ENCODE results near the gene SDCBP2.

SDCBP2 gene

DNA sequence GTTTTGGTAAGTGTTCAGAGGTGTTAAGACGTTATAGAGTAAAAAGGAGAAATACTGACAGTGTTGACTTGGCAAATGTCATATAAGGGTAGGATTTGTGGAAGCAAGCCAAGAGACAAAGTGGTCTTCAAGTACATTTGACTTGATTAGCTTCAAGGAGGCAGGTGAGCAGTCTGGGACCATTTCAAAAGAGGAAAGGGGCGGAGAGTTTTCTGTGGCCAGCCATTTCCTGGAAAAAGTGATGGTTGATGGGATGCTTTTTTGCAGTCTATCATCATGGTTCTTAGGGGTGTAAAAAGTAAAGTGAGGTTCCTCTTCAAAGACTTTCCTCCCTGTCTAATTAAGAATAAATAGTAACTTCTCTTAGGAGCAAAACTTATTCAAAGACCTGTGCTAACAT is 35.2 kb upstream of the SDCBP2 start:
- Histone ChIP-seq H3K36me3 (ENCODE audit: insufficient read depth) (no peaks in the 10 kb centered on the region), H3K27ac (no peak overlapping the region)
- TF ChIP-seq, protein P1, sequence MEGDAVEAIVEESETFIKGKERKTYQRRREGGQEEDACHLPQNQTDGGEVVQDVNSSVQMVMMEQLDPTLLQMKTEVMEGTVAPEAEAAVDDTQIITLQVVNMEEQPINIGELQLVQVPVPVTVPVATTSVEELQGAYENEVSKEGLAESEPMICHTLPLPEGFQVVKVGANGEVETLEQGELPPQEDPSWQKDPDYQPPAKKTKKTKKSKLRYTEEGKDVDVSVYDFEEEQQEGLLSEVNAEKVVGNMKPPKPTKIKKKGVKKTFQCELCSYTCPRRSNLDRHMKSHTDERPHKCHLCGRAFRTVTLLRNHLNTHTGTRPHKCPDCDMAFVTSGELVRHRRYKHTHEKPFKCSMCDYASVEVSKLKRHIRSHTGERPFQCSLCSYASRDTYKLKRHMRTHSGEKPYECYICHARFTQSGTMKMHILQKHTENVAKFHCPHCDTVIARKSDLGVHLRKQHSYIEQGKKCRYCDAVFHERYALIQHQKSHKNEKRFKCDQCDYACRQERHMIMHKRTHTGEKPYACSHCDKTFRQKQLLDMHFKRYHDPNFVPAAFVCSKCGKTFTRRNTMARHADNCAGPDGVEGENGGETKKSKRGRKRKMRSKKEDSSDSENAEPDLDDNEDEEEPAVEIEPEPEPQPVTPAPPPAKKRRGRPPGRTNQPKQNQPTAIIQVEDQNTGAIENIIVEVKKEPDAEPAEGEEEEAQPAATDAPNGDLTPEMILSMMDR (conservative IDR thresholded peaks at IDR 0.05; ENCODE audit: low read depth, low read length): no peak

DNA sequence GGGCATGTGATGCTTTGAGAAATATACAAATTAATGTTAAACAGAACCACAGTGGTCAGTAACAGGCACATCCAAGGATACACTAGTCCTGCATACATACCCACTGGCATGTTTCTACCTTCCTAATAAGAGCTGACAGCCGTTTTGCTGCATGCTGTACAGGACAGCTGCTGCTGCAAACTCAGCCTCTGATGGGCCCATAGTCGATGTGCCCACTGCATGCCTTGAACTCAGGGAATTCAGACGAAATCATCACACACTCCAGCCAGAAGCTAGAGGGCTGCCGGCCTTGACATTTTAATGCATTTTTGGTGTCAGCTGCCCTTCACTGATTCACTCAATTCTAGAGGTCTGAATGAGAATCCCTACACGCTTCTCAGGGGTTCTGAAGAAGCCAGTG is 34.6 kb upstream of the SDCBP2 start:
- TF ChIP-seq, protein P1 (conservative IDR thresholded peaks at IDR 0.05; ENCODE audit: low read depth, low read length): no peak

More for the DNA sequence above, 35.2 kb upstream of the SDCBP2 start:
- H3K9ac ChIP-seq: no peak overlapping the region
- H3K27me3 ChIP-seq (ENCODE audit: insufficient read depth, low read depth): no peaks in the 10 kb centered on the region
- no peak overlapping the region for H2AFZ ChIP-seq (ENCODE audit: low read depth)
- no peak overlapping the region for H3K4me2 ChIP-seq
- H4K20me1 ChIP-seq (ENCODE audit: insufficient read depth): no peaks in the 10 kb centered on the region
- H3K4me3 ChIP-seq (IDR thresholded peaks at IDR 0.05; ENCODE audit: insufficient read depth, low read depth, low read length): no peak overlapping the region
- H3K79me2 ChIP-seq (ENCODE audit: insufficient read depth, low read depth): no peaks in the 10 kb centered on the region
- no peaks in the 10 kb centered on the region for H3K4me1 ChIP-seq (ENCODE audit: low read depth, poor library complexity, severe bottlenecking)

DNA sequence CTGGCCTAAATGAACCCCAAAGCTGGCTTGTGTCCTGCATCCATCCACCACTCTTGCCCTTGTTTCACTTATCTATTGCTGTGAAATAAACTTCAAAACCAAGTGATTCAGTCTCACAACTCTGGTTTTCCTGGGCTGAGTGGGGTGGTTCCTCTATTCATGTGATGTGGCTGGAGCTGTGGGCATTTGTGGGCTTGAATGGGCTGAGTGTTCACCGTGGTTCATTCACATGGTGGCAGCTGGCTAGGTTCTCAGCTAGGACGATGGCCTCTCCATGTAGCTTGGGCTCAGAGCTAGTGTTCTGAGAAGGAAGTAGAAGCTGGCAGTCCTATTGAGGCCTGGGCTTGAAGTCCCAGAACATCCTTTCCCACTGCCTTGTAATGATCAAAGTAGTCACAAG is 33.5 kb upstream of the SDCBP2 start:
- Histone ChIP-seq H2AFZ (ENCODE audit: low read depth) (no peak overlapping the region), H3K36me3 (ENCODE audit: insufficient read depth) (no peaks in the 10 kb centered on the region), H3K4me1 (ENCODE audit: low read depth, poor library complexity, severe bottlenecking) (no peaks in the 10 kb centered on the region), H3K4me3 (IDR thresholded peaks at IDR 0.05; ENCODE audit: insufficient read depth, low read depth, low read length) (no peak overlapping the region), H3K27ac (no peak overlapping the region), H4K20me1 (ENCODE audit: insufficient read depth) (no peaks in the 10 kb centered on the region), H3K9ac (no peak overlapping the region), H3K27me3 (ENCODE audit: insufficient read depth, low read depth) (no peaks in the 10 kb centered on the region), H3K4me2 (no peak overlapping the region), H3K79me2 (ENCODE audit: insufficient read depth, low read depth) (no peaks in the 10 kb centered on the region; the same call in 1 of the 2 replicates)
- TF ChIP-seq, protein P1 (conservative IDR thresholded peaks at IDR 0.05; ENCODE audit: low read depth, low read length): no peak

More for the DNA sequence above, 34.6 kb upstream of the SDCBP2 start:
- Histone ChIP-seq H3K36me3 (ENCODE audit: insufficient read depth) (no peaks in the 10 kb centered on the region), H2AFZ (ENCODE audit: low read depth) (no peak overlapping the region), H3K27me3 (ENCODE audit: insufficient read depth, low read depth) (no peaks in the 10 kb centered on the region), H3K9ac (no peak overlapping the region), H3K27ac (no peak overlapping the region), H3K4me3 (IDR thresholded peaks at IDR 0.05; ENCODE audit: insufficient read depth, low read depth, low read length) (no peak overlapping the region), H3K4me2 (no peak overlapping the region), H3K4me1 (ENCODE audit: low read depth, poor library complexity, severe bottlenecking) (no peaks in the 10 kb centered on the region), H4K20me1 (ENCODE audit: insufficient read depth) (no peaks in the 10 kb centered on the region), H3K79me2 (ENCODE audit: insufficient read depth, low read depth) (no peaks in the 10 kb centered on the region)

DNA sequence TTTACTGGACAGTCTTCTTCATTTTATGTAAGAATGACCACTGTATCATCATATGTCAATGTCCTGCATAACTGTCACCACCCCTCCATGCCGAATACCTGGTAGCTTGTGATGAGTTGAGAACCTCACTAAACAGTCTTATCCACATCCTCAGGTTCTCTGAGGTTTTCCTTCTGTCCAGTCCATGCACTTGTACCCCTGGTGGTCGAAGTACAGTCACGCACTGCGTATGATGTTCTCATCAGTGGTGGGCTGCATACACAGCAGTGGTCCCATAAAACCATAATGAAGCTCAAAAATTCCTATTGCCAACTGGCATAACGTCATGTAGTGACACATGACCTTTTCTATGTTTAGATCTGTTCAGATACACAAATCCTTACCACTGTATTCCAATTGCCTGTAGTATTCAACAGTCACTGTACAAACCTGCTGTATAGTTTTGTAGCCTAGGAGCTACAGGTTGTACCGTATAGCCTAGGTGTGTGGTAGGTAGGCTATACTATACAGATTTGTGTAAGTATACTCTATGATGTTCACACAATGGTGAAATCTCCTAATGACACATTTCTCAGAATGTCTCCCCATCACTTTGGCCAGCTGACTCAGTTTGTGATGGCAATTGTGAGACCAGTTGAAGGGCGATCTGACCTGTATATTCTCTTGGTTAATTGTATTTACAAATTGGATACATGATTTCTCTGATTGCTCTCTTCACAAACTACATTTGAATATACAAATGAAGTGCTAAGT is 31.3 kb upstream of the SDCBP2 start:
- Histone ChIP-seq H2AFZ (ENCODE audit: low read depth) (no peak overlapping the region), H3K36me3 (ENCODE audit: insufficient read depth) (no peaks in the 10 kb centered on the region), H3K4me3 (IDR thresholded peaks at IDR 0.05; ENCODE audit: insufficient read depth, low read depth, low read length) (no peak overlapping the region), H3K79me2 (ENCODE audit: insufficient read depth, low read depth) (no peaks in the 10 kb centered on the region; the same call in 1 of the 2 replicates), H3K4me2 (no peak overlapping the region), H3K27ac (no peak overlapping the region), H4K20me1 (ENCODE audit: insufficient read depth) (no peaks in the 10 kb centered on the region), H3K9ac (no peak overlapping the region), H3K27me3 (ENCODE audit: insufficient read depth, low read depth) (no peaks in the 10 kb centered on the region), H3K4me1 (ENCODE audit: low read depth, poor library complexity, severe bottlenecking) (no peaks in the 10 kb centered on the region)
- TF ChIP-seq, protein P1 (conservative IDR thresholded peaks at IDR 0.05; ENCODE audit: low read depth, low read length): no peak
